Right ventricle myocardium superior (tissue), 1 donor: ENCODE measurements around the gene LRMDA. TPM values are rescaled to one million over a fixed set of nuclear protein-coding genes. Genes with fewer than 3 reads are reported as not detected.

ENCODE experiments used
- ATAC-seq: fragments of 200-7000 bp; cut with Tn5 transposase; one replicate; pipeline ENCODE4 v1.9.1; 2020; ENCODE audit warnings: mild to moderate bottlenecking; ENCODE audit not compliant: poor library complexity
- DNase-seq: peaks from one replicate; pipeline ENCODE4 v3.0.0-alpha.2; 2020
- intact Hi-C: fragments of 100-400 bp; cut with DNase I; formaldehyde crosslinking; loops from one replicate; pipeline ENCODE4 v1.11.2; 2022
- total RNA-seq: library from RNA; stranded (reverse); fragmentation: NEBNext Ultra II Directional; extraction: Animal tissue kit (Norgen Biotek cat#: 25700); gene quantifications from one replicate; pipeline ENCODE4 v1.2.1, GENCODE V29; 2021
- donor health status: DM: no; HTN: yes; CAD: no; lungs with severe emphysema.

Gene LRMDA
- total RNA-seq, 1 donor from 2014 or later, result 26.3 TPM

DNA sequence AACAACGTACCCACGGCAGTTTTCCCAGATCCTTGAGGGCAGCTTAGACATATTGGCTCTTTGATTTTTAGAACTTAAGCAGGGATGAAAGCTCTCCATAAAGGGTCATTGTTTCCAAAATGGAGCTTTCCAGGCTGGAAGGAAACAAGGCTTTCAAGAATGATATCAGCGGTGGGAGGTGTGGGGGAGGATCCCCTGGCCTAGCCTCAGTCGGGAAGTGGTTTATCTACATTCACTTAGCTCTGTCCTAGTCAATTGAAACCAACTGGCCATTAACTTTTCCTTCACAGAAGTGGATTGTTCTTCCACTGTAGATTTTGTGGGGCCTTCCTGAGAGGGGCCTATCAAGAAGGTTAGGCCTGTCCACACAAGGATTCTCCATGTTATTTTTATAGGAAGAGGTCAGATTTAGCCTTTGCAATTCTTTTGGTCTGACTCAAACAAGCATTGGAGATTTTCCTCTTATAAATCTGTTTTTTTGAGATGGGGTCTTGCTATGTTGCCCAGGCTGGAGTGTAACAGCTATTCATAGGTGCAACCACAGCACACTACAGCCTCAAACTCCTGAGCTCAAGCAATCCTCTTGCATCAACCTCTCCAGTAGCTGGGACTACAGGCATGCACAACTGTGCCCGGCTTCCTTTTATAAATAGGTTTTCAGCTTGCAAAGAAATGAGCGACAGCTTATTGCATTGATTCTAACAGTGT, 343.5 kb downstream of the LRMDA start:
- DNase-seq (no peak), ATAC-seq (no peak)
- intact Hi-C loops, result loop anchor here (10.0 kb wide), 1 partner anchor 370 kb away; the partner anchor contains the start of gene ZNF503

DNA sequence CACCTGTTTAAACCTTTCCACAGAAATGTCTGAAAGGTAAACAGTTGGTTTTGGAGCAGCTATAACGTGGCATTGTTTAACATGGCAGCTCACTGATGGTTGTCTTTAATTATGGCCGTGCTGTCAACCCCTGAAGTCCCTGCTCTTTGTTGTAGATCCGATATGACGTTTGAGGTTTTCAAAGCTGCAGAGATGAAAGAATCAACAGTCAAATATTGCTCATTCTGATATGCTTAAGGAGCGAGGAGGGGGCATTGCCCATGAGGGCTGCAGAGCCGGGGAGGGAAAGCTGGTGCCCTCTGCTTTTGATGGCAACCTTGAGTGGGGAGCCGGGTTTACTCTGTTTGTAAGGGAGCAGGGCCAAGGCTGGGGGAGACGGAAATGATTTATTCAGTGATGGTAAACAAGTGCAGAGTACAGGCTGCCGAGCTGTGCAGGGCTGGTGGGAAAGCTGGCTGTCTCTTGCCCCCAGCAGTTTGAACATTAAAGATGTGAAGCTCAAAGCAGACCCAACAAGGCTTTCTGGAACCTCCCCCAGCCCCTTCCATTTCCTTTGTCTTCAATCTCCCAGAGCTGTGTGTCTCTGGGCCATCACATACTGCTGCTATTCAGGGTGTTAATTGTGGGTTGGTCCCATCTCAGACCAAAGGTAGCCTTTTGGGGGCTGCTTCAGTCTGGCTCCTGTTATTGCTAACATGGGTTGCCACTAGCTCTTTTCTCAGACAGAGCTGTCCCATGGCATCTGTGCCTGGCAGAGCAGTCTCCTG, 345.5 kb downstream of the LRMDA start:
- intact Hi-C loops, result loop anchor here (10.0 kb wide), 1 partner anchor 372 kb away; the partner anchor contains the start of gene ZNF503
- ATAC-seq (no peak), DNase-seq (no peak)

DNA sequence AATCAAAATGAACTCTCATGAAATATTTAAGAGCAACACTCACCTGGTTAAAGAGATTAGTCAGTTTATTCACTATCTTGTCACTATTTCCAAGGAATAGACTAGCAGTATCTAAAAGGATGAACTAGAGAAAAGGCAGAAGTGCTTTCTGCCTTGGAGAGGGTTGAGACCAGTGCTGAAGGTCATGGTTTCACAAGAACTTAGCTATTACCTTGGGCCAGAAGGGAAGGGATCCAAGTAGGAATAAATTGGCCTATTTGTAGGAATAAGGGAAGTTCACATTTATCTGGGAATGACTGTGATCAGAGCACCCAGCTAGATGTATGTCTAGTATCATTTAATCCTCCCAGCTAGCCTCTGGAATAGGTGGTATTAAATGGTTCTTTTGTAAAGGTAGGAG, 347.2 kb downstream of the LRMDA start:
- DNase-seq, result no peak
- ATAC-seq, result peak; percentile 68
- intact Hi-C loops, result loop anchor here (10.0 kb wide), 1 partner anchor 374 kb away; the partner anchor contains the start of gene ZNF503

DNA sequence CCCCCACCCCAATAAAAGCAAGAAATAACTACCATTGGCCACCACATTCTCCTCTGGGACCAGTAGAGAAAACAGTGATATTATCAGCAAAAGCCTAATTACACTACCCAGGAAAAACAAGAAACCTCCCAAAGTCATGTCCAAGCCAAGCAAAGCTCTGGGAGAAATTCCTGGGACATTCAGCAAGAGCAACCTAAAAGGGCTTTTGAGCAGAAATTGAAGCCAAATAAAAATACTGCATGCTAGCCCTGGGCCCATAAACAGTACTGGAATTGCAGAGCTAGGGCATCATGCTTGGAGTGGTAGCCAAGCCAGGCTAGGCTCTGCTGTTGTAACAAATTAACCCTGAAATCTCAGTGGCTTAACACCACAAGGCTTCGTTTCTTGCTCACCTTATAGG, 347.9 kb downstream of the LRMDA start:
- intact Hi-C loops, result loop anchor here (10.0 kb wide), 1 partner anchor 374 kb away; the partner anchor contains the start of gene ZNF503
- ATAC-seq, result peak; percentile 70
- no peak for DNase-seq

DNA sequence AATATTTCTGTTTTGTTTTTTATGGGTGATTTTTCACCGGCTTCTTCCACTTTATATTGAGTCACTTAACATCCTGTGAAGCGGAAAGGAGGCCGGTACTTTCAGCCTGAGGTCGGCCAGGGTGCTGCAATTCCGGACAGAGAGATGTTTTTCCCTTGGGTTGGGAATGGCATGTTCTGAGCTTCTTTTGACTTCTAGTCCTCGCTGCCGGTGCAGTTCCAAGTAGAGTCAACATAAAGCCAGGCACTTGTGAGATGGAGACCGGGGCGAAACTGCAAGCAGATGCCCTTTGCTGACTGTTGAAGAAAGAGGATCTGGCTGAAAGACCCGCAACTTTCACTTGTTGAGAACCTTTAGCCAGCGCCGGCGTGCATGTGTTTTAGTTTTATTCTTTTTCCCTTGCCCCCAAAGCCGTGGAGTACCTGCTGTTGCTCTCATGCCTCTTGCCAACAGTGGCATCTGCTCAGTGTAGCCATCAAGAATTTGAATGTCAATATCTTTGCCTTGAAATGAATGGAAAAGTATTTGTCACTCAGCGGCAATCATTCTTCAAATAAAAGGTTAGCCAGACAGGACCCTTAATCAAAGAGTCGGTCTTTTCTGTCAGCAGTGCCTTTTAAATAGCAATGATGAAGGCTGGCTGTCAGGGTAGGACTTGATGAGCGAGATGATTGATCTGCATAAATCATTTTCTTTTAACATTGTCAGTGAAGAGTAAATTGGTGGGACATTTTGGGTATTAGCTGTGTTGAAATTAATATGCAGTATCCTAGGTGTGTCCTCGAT, 351.2 kb downstream of the LRMDA start:
- intact Hi-C loops, result no loop called here
- DNase-seq (no peak), ATAC-seq (no peak)

DNA sequence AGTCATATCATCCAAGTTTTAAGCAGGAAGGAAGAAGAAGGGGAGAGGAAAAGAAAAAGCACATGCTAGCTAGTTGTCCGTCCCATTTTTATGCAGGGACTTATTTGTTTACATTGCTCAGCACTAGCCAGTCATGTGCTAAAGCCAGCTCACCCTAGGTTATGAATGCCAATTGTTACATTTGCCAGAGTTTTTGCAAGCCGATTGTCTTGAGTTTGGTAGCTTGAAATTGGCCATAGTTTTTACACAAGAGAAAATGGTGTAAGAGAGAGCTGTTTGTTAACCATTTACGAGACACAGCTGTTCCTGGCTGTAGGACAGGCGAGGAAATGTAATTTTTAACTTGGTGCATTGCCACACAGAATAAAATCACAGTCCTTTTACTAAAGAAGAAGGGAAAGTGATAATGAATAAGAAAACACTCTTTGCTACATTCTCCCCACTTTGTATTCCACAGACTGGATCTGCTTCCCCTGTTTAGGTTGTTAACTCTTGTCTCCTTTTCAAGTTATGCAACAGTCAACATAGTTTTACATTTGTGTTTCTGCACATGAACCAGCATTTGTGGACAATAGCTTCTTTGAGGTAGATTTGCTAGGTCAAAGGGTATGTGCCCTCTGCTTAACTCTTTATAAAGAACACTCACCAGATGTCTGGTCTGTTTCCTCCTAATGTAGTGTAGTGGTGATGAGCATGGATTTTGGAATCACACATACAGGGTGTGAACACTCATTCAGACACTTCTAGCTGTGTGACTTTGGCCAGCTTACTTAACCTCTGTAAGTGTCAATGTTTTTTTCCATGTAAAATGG, 357.2 kb downstream of the LRMDA start:
- ATAC-seq, result peak; percentile 72
- intact Hi-C loops, result no loop called here
- no peak for DNase-seq

DNA sequence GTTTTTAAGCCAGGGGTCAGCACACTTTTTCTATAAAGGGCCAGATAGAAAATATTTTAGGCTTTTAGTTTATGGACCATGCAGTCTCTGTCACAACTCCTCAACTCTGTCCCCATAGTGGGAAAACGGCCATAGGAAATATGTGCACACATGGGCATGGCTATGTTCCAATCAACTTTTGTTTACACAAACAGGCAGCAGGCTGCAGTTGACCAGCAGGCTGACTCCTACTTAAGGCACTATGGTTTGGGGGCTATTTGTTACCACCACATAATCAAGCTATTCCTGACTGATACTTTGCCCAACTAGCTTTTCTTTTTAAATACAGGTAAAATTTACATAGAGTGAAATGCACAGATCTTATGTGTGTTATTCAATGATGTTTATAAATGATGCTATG, 362.4 kb downstream of the LRMDA start:
- DNase-seq (no peak), ATAC-seq (no peak)
- intact Hi-C loops, result no loop called here

DNA sequence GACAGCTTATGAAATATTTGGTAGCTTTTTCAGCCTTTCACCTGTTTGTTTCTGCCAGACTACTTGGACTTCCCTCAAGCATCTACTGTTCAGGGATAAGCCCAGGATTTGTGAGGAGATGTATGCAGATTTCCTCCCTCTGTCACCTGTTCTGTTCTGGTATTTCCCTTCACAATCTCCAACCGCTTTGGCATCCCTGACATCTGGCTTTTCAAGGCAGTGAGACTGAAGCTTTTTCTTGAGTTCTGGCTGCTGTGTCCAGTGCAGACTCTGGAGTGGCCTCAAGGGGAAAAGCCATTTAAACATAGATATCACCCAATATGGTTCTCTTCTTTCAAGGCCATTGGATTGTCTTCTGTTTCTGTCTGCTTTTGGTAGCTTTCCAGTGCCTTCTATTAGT, 369.7 kb downstream of the LRMDA start:
- ATAC-seq (no peak), DNase-seq (no peak)
- intact Hi-C loops, result no loop called here

DNA sequence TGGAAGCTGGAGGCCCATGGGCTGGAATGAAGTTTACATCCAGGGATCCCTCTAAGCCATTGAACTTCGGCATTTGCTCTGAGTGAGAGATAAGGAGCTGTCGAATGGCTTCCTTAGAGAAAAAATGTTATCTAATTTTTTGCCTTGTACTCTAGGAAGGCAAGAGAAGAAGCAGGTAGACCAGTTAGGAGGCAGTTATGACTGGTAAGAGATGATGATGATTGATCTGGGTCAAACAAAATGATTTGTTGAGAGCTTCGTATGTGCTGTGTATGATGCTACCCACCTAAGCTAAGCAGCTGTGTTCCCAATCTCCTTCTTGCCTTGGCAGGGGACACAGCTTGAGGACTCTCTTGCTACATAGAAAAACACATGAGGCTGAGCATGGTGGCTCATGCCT, 370.2 kb downstream of the LRMDA start:
- intact Hi-C loops, result no loop called here
- ATAC-seq (no peak), DNase-seq (no peak)

DNA sequence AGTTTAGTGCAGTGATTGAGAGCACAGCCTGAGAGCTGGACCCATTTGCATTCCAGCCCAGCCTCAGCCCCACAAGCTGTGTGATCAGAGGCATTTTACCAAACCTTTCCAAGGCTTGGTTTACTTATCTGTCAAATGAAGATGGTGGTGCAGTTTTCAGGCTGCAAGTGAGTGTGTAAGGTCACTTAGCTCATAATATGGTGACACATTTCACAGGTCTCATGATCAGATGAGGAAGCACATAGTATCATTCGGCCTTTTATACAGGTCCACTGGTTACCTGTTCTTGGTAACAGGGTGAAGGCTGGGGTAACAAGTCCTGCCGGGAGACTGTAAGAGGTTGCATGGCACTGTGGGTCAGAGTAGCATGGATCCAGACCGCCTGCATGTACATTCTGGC, 371.7 kb downstream of the LRMDA start:
- ATAC-seq (no peak), DNase-seq (no peak)
- intact Hi-C loops, result no loop called here

DNA sequence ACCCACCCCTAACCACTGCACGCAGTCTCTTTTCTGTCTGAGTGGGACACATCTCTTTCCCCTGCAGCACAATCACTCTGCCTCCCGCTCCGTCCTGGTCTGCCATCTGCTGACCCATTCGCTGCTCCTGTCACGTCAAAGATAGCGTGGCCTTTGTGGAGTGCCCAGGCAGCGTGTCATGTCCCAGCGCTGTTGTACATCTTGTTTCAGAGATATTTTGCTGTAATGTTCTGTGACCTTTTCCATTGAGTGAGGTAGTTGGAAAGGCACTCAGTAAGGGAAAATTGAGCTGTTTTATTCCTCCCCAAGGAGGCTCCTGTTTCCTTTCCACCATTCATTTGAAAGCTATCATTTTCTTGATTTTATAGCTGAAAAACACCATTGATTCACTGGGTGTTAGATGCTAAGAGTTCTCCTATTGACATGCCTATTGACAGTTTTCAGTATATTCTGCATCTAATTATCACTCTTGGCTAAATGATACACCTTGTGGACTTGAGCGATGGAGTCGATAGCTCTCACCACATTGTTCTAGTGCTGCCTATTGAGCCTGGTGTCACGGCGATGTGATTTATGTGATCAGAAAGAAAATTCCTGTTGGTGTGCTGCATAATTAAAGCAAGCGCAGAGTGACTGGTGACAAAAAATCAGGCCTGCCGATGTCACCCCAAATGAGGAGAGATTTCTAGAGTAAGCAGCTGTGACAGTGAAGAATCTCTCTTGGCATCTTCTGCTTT, 372.6 kb downstream of the LRMDA start:
- peak; percentile 60 for ATAC-seq
- intact Hi-C loops, result no loop called here

DNA sequence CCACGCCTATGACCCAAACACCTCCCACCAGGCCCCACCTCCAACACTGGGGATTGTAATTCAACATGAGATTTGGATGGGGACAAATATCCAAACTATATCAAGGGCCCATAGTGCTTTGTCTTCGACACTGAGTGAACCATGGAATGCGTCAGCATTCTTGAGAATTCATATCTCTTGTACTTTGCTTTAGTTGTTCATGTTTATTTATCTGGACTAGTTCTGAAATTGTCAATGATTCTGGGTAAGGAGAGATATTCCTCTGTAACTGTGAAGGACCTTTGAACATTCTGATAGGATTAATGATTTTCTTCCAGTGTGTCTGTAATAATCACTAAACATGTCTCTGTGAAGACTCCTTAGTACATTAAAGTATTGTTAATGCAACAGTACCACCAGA, 374.8 kb downstream of the LRMDA start:
- no peak for ATAC-seq
- DNase-seq, result no peak
- intact Hi-C loops, result no loop called here

More for the DNA sequence above, 372.6 kb downstream of the LRMDA start:
- peak; percentile 50 for DNase-seq

DNA sequence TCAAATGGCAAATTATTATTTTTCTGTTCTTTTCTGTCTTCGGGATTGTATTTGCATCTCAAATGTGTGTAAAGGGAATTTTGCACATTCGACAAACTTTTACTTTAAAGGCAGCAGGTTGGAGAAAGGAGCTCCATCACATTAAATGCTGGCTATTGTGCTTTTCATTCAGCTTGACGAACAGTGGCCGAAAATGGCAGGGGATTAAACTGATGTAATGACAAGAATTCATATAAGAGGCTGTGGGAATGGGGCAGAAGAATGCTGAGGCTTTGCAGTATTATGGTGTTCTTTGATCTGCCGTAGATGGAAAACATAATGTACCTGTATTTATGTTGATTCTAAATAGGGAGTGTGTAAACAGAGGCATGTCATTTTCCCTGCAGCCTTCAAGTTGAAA, 376.0 kb downstream of the LRMDA start:
- no peak for DNase-seq
- ATAC-seq, result no peak
- intact Hi-C loops, result no loop called here

DNA sequence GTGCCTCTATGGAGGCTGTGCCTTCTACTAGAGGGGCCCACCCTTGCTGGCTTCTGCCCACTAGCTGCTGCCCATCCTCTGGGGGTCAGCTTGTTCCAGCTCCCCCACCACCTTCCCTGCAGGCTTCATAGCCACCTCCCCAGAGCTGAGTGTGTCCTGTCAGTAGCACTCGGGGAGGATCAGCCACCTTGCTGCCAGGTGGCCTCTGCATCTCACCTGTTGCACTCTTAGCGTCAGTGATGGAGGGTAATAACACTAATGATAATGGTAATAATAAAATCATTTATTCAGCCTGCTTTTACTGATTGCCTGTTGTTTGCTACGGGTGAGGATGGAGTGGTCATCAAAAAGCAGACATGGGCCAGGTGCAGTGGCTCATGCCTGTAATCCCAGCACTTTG, 377.6 kb downstream of the LRMDA start:
- DNase-seq, result no peak
- no peak for ATAC-seq
- intact Hi-C loops, result no loop called here

DNA sequence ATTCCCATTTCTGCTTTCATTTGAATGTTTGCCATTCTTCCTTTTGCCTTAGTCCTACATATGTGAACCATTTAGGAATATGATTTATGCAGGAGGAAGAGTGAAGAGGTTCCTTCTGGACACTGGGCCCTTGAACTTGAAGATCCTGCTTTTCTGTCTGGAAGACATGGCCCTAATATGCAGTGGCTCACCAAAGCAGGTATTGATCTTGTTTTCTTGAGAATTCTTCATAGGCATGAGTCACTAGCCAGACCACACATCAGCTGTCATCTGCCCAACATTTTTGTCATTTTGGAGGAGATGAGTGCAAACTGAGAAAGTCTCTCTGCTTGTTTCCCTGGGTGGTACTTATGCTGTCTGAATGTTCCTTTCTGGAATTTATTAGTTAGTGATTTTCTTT, 382.6 kb downstream of the LRMDA start:
- DNase-seq, result no peak
- intact Hi-C loops, result no loop called here
- no peak for ATAC-seq

DNA sequence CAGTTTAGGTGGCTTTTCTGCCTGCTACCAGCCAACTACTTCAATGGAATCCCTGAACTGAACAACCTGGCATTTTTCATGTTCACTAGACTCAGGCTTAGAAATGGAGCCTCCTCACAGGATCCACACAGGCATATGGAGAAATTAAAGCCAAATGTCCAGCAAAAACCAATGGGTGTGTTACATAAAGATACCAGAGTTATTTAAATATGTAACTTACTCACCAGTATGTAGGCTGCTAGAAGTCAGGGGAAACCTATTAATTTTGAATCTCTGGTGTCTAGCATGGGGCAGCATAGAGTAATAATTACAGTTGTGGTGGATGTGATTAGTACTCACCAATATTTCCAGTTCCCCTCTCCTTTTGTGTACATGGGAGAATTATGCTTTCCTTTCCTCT, 383.6 kb downstream of the LRMDA start:
- intact Hi-C loops, result no loop called here
- DNase-seq, result no peak
- no peak for ATAC-seq

DNA sequence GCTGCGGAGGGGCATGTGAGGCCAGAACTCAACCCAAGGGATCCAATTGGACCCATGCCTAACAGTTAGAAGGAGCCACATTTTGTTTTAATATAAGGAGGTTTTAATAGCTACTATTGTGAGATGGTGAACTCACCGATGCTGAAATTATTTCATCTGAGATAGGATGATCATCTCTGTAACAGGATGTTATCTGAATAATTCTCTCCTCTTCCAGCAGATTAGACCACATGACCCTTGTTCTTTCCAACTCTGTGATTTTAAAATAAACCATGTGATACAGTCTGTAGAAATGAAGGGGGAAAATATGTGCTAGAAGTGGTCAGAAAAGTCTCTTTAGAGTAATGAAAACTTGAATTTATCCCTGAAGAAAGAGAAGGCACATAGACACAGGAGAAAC, 385.8 kb downstream of the LRMDA start:
- intact Hi-C loops, result no loop called here
- DNase-seq, result no peak
- ATAC-seq, result peak; percentile 61

DNA sequence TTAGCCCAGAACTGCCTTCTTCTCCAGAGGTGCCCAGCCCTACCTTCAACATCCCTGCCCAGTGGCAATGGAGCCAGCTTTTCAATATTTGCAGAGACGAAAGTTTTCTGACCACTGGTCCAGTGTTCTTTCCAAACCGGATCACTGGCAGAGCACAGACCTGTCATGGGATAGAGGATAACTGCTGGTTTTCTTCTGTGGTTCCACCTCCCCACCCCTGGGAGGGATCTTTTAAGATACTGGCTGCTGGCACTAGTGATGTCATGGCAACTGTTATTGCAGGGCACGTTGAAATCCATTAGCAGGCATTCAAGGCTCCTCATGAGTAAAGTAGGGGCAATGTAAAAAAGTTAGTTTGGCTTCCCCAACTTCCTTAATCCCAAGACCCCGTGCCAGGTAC, 387.1 kb downstream of the LRMDA start:
- ATAC-seq (peak; percentile 52), DNase-seq (no peak)
- intact Hi-C loops, result no loop called here
